GM12878 (cell line): ENCODE results near the gene PFKP. TPM values are rescaled to one million over a fixed set of nuclear protein-coding genes. Genes with fewer than 3 reads are reported as not detected.

ENCODE experiments used
- ATAC-seq: fragments of 200-7000 bp; cut with Tn5 transposase; 3 replicates; pipeline ENCODE4 v1.9.1; 2020; ENCODE audit warnings: mild to moderate bottlenecking, moderate library complexity
- BruUV-seq: library from RNA; stranded (reverse); fragments of 400-500 nt; replicated peaks from 2 replicates; lab custom pipeline; 2021; lab: Mats Ljungman, UMichigan
- CTCF ChIA-PET: fragments of 300-600 bp; sonication (Branson Sonifier 250); formaldehyde crosslinking; extraction: SDS; loops from one replicate; lab custom pipeline; 2021; ENCODE audit warnings: inconsistent platforms; lab: Yijun Ruan, JAX
- POLR2A ChIA-PET: fragments of 350-600 bp; formaldehyde crosslinking; extraction: SDS; loops from one replicate; lab custom pipeline; 2021; ENCODE audit warnings: inconsistent platforms; lab: Charles Lee
- RAD21 ChIA-PET: fragments of 300-600 bp; sonication (Branson Sonifier 250); formaldehyde crosslinking; loops from one replicate; lab custom pipeline; 2023; ENCODE audit warnings: antibody characterized with exemption; ENCODE audit not compliant: unreplicated experiment; lab: Charles Lee
- SMC1A ChIA-PET: fragments of 300-600 bp; sonication (Branson Sonifier 250); formaldehyde crosslinking; loops from one replicate; lab custom pipeline; 2023; ENCODE audit not compliant: unreplicated experiment, uncharacterized antibody; lab: Charles Lee
- DNase-seq: peaks from one replicate; pipeline ENCODE4 v3.0.0-alpha.2; 2011; ENCODE audit warnings: low read depth, low spot score
- FAIRE-seq: peaks from 3 replicates; lab custom pipeline; 2011; peaks lifted over from hg19 to GRCh38; lab: Jason Lieb, UNC
- H2AFZ ChIP-seq: 2 replicates; pipeline ENCODE4 v1.6.0; 2011; ENCODE audit warnings: low read depth, low read length, control low read depth; ENCODE audit not compliant: control insufficient read depth
- H3K27ac ChIP-seq: 2 replicates; pipeline ENCODE4 v1.5.1; 2011; ENCODE audit warnings: control low read depth; ENCODE audit not compliant: control insufficient read depth, insufficient read depth
- H3K27me3 ChIP-seq, 2 experiments: replicated peaks in 1 of 2; 2 replicates each; pipeline versions ENCODE4 v1.6.0 to v1.6.1; 2011; ENCODE audit warnings: low read length in 1 of 2; ENCODE audit not compliant: control insufficient read depth in 2 of 2, insufficient read depth in 2 of 2
- H3K36me3 ChIP-seq, 2 experiments: 2 replicates each; pipeline ENCODE4 v1.5.1; 2011; ENCODE audit warnings: low read length in 1 of 2; ENCODE audit not compliant: control insufficient read depth in 2 of 2, insufficient read depth in 2 of 2
- H3K4me1 ChIP-seq: 2 replicates; pipeline ENCODE4 v1.6.1; 2011; ENCODE audit warnings: mild to moderate bottlenecking, low read length, moderate library complexity, mixed read lengths; ENCODE audit not compliant: control insufficient read depth, insufficient read depth
- H3K4me2 ChIP-seq: 2 replicates; pipeline ENCODE4 v1.6.0; 2011; ENCODE audit warnings: control low read depth; ENCODE audit not compliant: control insufficient read depth, insufficient read depth
- H3K4me3 ChIP-seq: fragments of 200-600 bp; sonication (generic); 2 replicates; pipeline ENCODE4 v1.5.1; 2016
- H3K79me2 ChIP-seq: 2 replicates; pipeline ENCODE4 v1.6.0; 2011; ENCODE audit warnings: low read length; ENCODE audit not compliant: control insufficient read depth, insufficient read depth
- H3K9ac ChIP-seq: 2 replicates; pipeline ENCODE4 v1.8.0; 2011; ENCODE audit warnings: low read length, control low read depth, mixed read lengths; ENCODE audit not compliant: control insufficient read depth, insufficient read depth
- H3K9me3 ChIP-seq: replicated peaks from 3 replicates; pipeline ENCODE4 v1.5.1; 2011; ENCODE audit warnings: mild to moderate bottlenecking, low read length; ENCODE audit not compliant: control insufficient read depth, insufficient read depth
- H4K20me1 ChIP-seq: 2 replicates; pipeline ENCODE4 v1.6.0; 2011; ENCODE audit not compliant: control insufficient read depth, insufficient read depth
- EP300 ChIP-seq, 2 experiments: fragments of 150-350 bp in 1 of 2; IDR thresholded peaks; 2 replicates each; pipeline ENCODE4 v1.6.1; 2011 to 2012; ENCODE audit warnings: low read depth in 2 of 2, low read length in 2 of 2, borderline replicate concordance in 1 of 2, improper control_type of control experiment in 1 of 2, inconsistent platforms in 1 of 2; ENCODE audit not compliant: control insufficient read depth in 1 of 2
- IKZF1 ChIP-seq: fragments of 450-650 bp; conservative IDR thresholded peaks from 2 replicates; pipeline ENCODE4 v1.6.1; 2017; ENCODE audit warnings: antibody characterized with exemption, mild to moderate bottlenecking
- IKZF2 ChIP-seq, 2 experiments: fragments of 450-650 bp; IDR thresholded peaks; 2 replicates each; pipeline ENCODE4 v1.6.1; 2017; ENCODE audit warnings: mild to moderate bottlenecking in 2 of 2, moderate library complexity in 2 of 2
- MEF2A ChIP-seq: IDR thresholded peaks from 2 replicates; pipeline ENCODE4 v1.6.1; 2011; ENCODE audit warnings: low read depth, mild to moderate bottlenecking, low read length, moderate library complexity; ENCODE audit not compliant: insufficient read depth
- NR2F1 ChIP-seq: fragments of 450-650 bp; conservative IDR thresholded peaks from 2 replicates; pipeline ENCODE4 v1.6.1; 2017; ENCODE audit warnings: mild to moderate bottlenecking
- POLR2AphosphoS5 ChIP-seq: IDR thresholded peaks from 2 replicates; pipeline ENCODE4 v1.6.1; 2011; ENCODE audit warnings: mild to moderate bottlenecking, low read length, inconsistent platforms
- POU2F2 ChIP-seq: IDR thresholded peaks from 3 replicates; pipeline ENCODE4 v1.6.1; 2011; ENCODE audit warnings: low read depth, mild to moderate bottlenecking, low read length, borderline replicate concordance
- RELB ChIP-seq: fragments of 450-650 bp; IDR thresholded peaks from 2 replicates; pipeline ENCODE4 v1.6.1; 2017; ENCODE audit warnings: low read depth, mild to moderate bottlenecking, moderate library complexity
- STAT3 ChIP-seq: IDR thresholded peaks from 2 replicates; pipeline ENCODE4 v1.6.1; 2011; ENCODE audit warnings: low read depth, low read length, improper control_type of control experiment
- TCF12 ChIP-seq: IDR thresholded peaks from 2 replicates; pipeline ENCODE4 v1.6.1; 2011; ENCODE audit warnings: low read depth, mild to moderate bottlenecking, low read length
- YY1 ChIP-seq: IDR thresholded peaks from 2 replicates; pipeline ENCODE4 v1.6.1; 2011; ENCODE audit warnings: low read depth, mild to moderate bottlenecking, low read length
- ZNF384 ChIP-seq: IDR thresholded peaks from 2 replicates; pipeline ENCODE4 v1.6.1; 2012; ENCODE audit warnings: low read depth, mild to moderate bottlenecking, low read length, improper control_type of control experiment, borderline replicate concordance
- WGBS: methylation state at CpG from one replicate; pipeline ENCODE4 v1.1.6; 2016; ENCODE audit warnings: low lambda C conversion rate; ENCODE audit not compliant: insufficient replicate concordance, insufficient coverage; ENCODE audit errors: missing lambda C conversion rate; 5-methylcytosine and 5-hydroxymethylcytosine counted together
- in situ Hi-C: fragments of 300-500 bp; cut with MboI; formaldehyde crosslinking; loops from 9 replicates; pipeline ENCODE4 v1.14.3; 2018; ENCODE audit warnings: mixed read lengths
- intact Hi-C: fragments of 100-400 bp; cut with micrococcal nuclease; formaldehyde crosslinking; loops from one replicate; pipeline ENCODE4 v1.14.2; 2022; ENCODE audit not compliant: unreplicated experiment
- polyA plus RNA-seq, 11 experiments: library from polyadenylated mRNA; depleted of rRNA in 4 of 11; unstranded in 6 of 11; stranded (reverse) in 5 of 11; fragments of >200 nt; fragmentation: Nextera tagmentation in 4 of 11; fragmentation: Illumina TruSeq in 1 of 11; extraction: Ambion mirVana in 4 of 11; extraction: Trizol in 1 of 11; gene quantifications; 1 replicate in 1 of 11; 2 replicates in 10 of 11; pipeline versions ENCODE4 v1.2.1 to v1.2.3, GENCODE V29; 2011 to 2016; ENCODE audit warnings: inconsistent platforms in 2 of 11, missing spikeins in 2 of 11, low read depth in 1 of 11
- total RNA-seq, 4 experiments: library from RNA; depleted of rRNA in 3 of 4; stranded (reverse); fragments of >200 nt in 3 of 4; fragmentation: Illumina TruSeq in 1 of 4; extraction: Trizol in 1 of 4; gene quantifications; 2 replicates each; pipeline versions ENCODE4 v1.2.1 to v1.2.3, GENCODE V29; 2013 to 2021

Gene PFKP
- total and polyA plus RNA-seq, 10 of the 15 experiments (the other 5 are each of a cell fraction or from before 2014, with no cell fraction given): 27.0 to 145 (median 95.7) TPM

GRCh38 chr10:3048119-3049019 lies 19.0 kb upstream of the PFKP start:
- in situ Hi-C loops (no loop called here), intact Hi-C loops (loop anchor here (10.0 kb wide), 1 partner anchor 1294 kb away; no protein-coding TSS in a partner anchor)
- ChIA-PET SMC1A (interaction anchor here (1.3 kb wide), 1 partner anchor 119 kb away, joined by 8 read pairs; no protein-coding TSS in a partner anchor), CTCF (interaction anchor here (1.0 kb wide), 1 partner anchor 12 kb away, joined by 3 read pairs; no protein-coding TSS in a partner anchor), POLR2A (interaction anchor here (0.7 kb wide), 1 partner anchor 65 kb away, joined by 4 read pairs; no protein-coding TSS in a partner anchor), RAD21 (interaction anchor here (1.6 to 1.8 kb wide), 2 partner anchors 20 to 100 kb away, joined by 3 to 5 read pairs; no protein-coding TSS in a partner anchor)
- BruUV-seq: no TSS peak
- FAIRE-seq: no peak
- Histone ChIP-seq H3K79me2 (no peaks in the 10 kb centered on the region), H3K36me3 (no peaks in the 10 kb centered on the region), H4K20me1 (no peaks in the 10 kb centered on the region), H2AFZ (no peak overlapping the region), H3K4me3 (no peak overlapping the region; the same call in 1 of the 2 replicates), H3K4me2 (no peak overlapping the region; the same call in 1 of the 2 replicates), H3K27ac (no peak overlapping the region), H3K4me1 (no peaks in the 10 kb centered on the region), H3K9ac (no peak overlapping the region), H3K27me3 (0 out of 4 replicates have a peak, but pooled peaks cover 0 to 2% of the 10 kb centered on the region in 2 experiments)
- peak; percentile 92 for ATAC-seq
- WGBS: 9% methylated on average over 17 of the region's 17 CpGs
- DNase-seq: no peak
- TF ChIP-seq POU2F2: peak; percentile 13; the same call in 1 of the 3 replicates
- no peak for TF ChIP-seq MEF2A
- 0 out of 4 replicates have a peak, but pooled peaks of 1 of the 2 experiments have one; percentile 18 for TF ChIP-seq EP300 (IDR thresholded peaks at IDR 0.05; ENCODE audit: borderline replicate concordance in 1 of 2, control insufficient read depth in 1 of 2, low read depth in 2 of 2, low read length in 2 of 2)
- TF ChIP-seq STAT3: no peak
- TF ChIP-seq RELB: peak; percentile 77
- TF ChIP-seq NR2F1: peak; percentile 94
- 0 out of 2 replicates have a peak, but pooled peaks have one; percentile 9 for TF ChIP-seq YY1
- peak in 1 of 2 experiments; percentile 6; a peak in 1 of 4 replicates for TF ChIP-seq IKZF2 (IDR thresholded peaks at IDR 0.05)
- 0 out of 2 replicates have a peak, but pooled peaks have one; percentile 28 for TF ChIP-seq POLR2AphosphoS5
- TF ChIP-seq TCF12: no peak
- peak; percentile 28; the same call in 1 of the 2 replicates for TF ChIP-seq IKZF1
- TF ChIP-seq ZNF384: no peak
- TF ChIP-seq, all 136 proteins: peak for 8
- H3K9me3 ChIP-seq: no peaks in the 10 kb centered on the region
